Thyroid gland (tissue), 4 donors: ENCODE data around the gene HHLA2.

Experiments used
- POLR2A ChIP-seq, 2 donors: fragments of 450-650 bp; IDR thresholded peaks; one replicate each; pipeline ENCODE4 v1.6.1; 2017; ENCODE audit warnings: antibody characterized with exemption in 2 of 2, mild to moderate bottlenecking in 2 of 2, moderate library complexity in 1 of 2
- TF ChIP-seq, protein P1 (sequence below), 6 experiments: fragments of 200-600 bp in 3 of 6; fragments of 450-650 bp in 3 of 6; sonication (generic) in 3 of 6; IDR thresholded peaks; one replicate each; pipeline ENCODE4 v1.5.1; 2016 to 2019; ENCODE audit warnings: antibody characterized with exemption in 6 of 6, mild to moderate bottlenecking in 2 of 6, inconsistent platforms in 1 of 6, moderate library complexity in 1 of 6

GRCh38 chr3:108412121-108412750 lies 115.9 kb downstream of the HHLA2 start:
- no peak for TF ChIP-seq POLR2A (IDR thresholded peaks at IDR 0.05)
- TF ChIP-seq, protein P1, sequence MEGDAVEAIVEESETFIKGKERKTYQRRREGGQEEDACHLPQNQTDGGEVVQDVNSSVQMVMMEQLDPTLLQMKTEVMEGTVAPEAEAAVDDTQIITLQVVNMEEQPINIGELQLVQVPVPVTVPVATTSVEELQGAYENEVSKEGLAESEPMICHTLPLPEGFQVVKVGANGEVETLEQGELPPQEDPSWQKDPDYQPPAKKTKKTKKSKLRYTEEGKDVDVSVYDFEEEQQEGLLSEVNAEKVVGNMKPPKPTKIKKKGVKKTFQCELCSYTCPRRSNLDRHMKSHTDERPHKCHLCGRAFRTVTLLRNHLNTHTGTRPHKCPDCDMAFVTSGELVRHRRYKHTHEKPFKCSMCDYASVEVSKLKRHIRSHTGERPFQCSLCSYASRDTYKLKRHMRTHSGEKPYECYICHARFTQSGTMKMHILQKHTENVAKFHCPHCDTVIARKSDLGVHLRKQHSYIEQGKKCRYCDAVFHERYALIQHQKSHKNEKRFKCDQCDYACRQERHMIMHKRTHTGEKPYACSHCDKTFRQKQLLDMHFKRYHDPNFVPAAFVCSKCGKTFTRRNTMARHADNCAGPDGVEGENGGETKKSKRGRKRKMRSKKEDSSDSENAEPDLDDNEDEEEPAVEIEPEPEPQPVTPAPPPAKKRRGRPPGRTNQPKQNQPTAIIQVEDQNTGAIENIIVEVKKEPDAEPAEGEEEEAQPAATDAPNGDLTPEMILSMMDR (IDR thresholded peaks at IDR 0.05), result no peak
